ENCODE measurements around the gene LEMD2. TPM values are rescaled to one million over a fixed set of nuclear protein-coding genes. Genes with fewer than 3 reads are reported as not detected.

LEMD2 gene
- polyA plus RNA-seq, 1 of the 3 experiments (the other 2 are of a cell fraction) = 56.5 TPM

GRCh38 chr6:33800248-33800969 is 11.5 kb upstream of the LEMD2 start:
- no peaks in the 10 kb centered on the region for H3F3A ChIP-seq (replicated peaks; ENCODE audit: insufficient read depth)
- no peak overlapping the region for H2AFZ ChIP-seq (ENCODE audit: low read depth)
- H3K4me2 ChIP-seq = no peak overlapping the region
- no peaks in the 10 kb centered on the region for H3K79me2 ChIP-seq (ENCODE audit: insufficient read depth)
- no peaks in the 10 kb centered on the region for H3K9me2 ChIP-seq
- no peak overlapping the region for H3K4me3 ChIP-seq (ENCODE audit: low read depth in 2 of 2, low read length in 1 of 2)
- no peaks in the 10 kb centered on the region for H3K36me3 ChIP-seq (replicated peaks in 1 of 2; ENCODE audit: control insufficient read depth in 1 of 2, insufficient read depth in 2 of 2, low read length in 1 of 2)
- ChIA-PET CTCF (interaction anchor here (1.0 to 1.5 kb wide), 3 partner anchors 12 to 29 kb away, joined by 3 to 6 read pairs (median 3); no protein-coding TSS in a partner anchor), POLR2A (interaction anchor here (1.6 kb wide), 1 partner anchor 12 kb away, joined by 5 read pairs; no protein-coding TSS in a partner anchor)
- no peaks in the 10 kb centered on the region for H4K20me1 ChIP-seq (ENCODE audit: insufficient read depth)
- no peaks in the 10 kb centered on the region for H3K9me3 ChIP-seq
- H3K4me1 ChIP-seq (ENCODE audit: control insufficient read depth in 1 of 2, insufficient read depth in 2 of 2, low read depth in 1 of 2, low read length in 1 of 2) = peaks cover 0 to 18% of the 10 kb centered on the region in 2 experiments; a peak in 1 of 4 replicates
- WGBS (ENCODE audit: low lambda C conversion rate) = 79% methylated on average over 13 of the region's 13 CpGs
- H3K27ac ChIP-seq (ENCODE audit: low read depth in 2 of 2, low read length in 1 of 2) = no peak overlapping the region
- H3K9ac ChIP-seq = no peak overlapping the region
- no peak for DNase-seq
- TF ChIP-seq POLR2AphosphoS5 (IDR thresholded peaks at IDR 0.05; ENCODE audit: low read depth, low read length) (no peak), EP300 (IDR thresholded peaks at IDR 0.05; ENCODE audit: borderline replicate concordance in 1 of 2, low read depth in 1 of 2, low read length in 1 of 2) (no peak), REST (IDR thresholded peaks at IDR 0.05; ENCODE audit: low read depth, low read length) (no peak), EZH2phosphoT487 (IDR thresholded peaks at IDR 0.05; ENCODE audit: borderline replicate concordance, low read depth) (no peak), TAF1 (IDR thresholded peaks at IDR 0.05; ENCODE audit: borderline replicate concordance, low read depth, low read length) (no peak), NFIC (IDR thresholded peaks at IDR 0.05; ENCODE audit: borderline replicate concordance) (no peak), RFX5 (IDR thresholded peaks at IDR 0.05; ENCODE audit: low read length) (no peak), YY1 (IDR thresholded peaks at IDR 0.05; ENCODE audit: low read depth) (no peak), MXI1 (IDR thresholded peaks at IDR 0.05; ENCODE audit: low read depth, low read length) (no peak), ZBTB33 (IDR thresholded peaks at IDR 0.05; ENCODE audit: borderline replicate concordance, low read depth) (no peak), TEAD4 (IDR thresholded peaks at IDR 0.05; ENCODE audit: borderline replicate concordance, insufficient read depth) (no peak), GABPA (IDR thresholded peaks at IDR 0.05; ENCODE audit: low read depth) (no peak), SMC3 (IDR thresholded peaks at IDR 0.05; ENCODE audit: low read depth, low read length) (no peak), PBX3 (IDR thresholded peaks at IDR 0.05) (no peak), USF1 (IDR thresholded peaks at IDR 0.05; ENCODE audit: borderline replicate concordance, low read depth) (no peak), USF2 (IDR thresholded peaks at IDR 0.05; ENCODE audit: borderline replicate concordance, low read depth, low read length) (no peak), TCF12 (IDR thresholded peaks at IDR 0.05) (no peak), FOXM1 (IDR thresholded peaks at IDR 0.05; ENCODE audit: low read depth) (no peak)
- H3K27me3 ChIP-seq (ENCODE audit: insufficient read depth) = no peaks in the 10 kb centered on the region
